ENCODE measurements around the gene CDK2.
"Not testable (repeated sequence)": the region's sequence is repeated elsewhere in the genome, so short reads cannot be mapped to it uniquely, and the experiment has no call there.

Gene CDK2

GRCh38 chr12:55972456-55972855 is 5.8 kb downstream of the CDK2 start:
- H3K4me3 ChIP-seq (replicated peaks; ENCODE audit: low read depth, low read length), result peak overlapping the region; percentile 78
- DNase-seq (ENCODE audit: low read depth), result no peak
- TF ChIP-seq CTCF (IDR thresholded peaks at IDR 0.05; ENCODE audit: low read length, missing control alignments), result no peak

GRCh38 chr12:55972911-55973598 is 6.4 kb downstream of the CDK2 start:
- no peak for TF ChIP-seq CTCF (IDR thresholded peaks at IDR 0.05; ENCODE audit: low read length, missing control alignments)
- peak; percentile 64 for DNase-seq (ENCODE audit: low read depth)
- peak overlapping the region; percentile 78 for H3K4me3 ChIP-seq (replicated peaks; ENCODE audit: low read depth, low read length)

DNA sequence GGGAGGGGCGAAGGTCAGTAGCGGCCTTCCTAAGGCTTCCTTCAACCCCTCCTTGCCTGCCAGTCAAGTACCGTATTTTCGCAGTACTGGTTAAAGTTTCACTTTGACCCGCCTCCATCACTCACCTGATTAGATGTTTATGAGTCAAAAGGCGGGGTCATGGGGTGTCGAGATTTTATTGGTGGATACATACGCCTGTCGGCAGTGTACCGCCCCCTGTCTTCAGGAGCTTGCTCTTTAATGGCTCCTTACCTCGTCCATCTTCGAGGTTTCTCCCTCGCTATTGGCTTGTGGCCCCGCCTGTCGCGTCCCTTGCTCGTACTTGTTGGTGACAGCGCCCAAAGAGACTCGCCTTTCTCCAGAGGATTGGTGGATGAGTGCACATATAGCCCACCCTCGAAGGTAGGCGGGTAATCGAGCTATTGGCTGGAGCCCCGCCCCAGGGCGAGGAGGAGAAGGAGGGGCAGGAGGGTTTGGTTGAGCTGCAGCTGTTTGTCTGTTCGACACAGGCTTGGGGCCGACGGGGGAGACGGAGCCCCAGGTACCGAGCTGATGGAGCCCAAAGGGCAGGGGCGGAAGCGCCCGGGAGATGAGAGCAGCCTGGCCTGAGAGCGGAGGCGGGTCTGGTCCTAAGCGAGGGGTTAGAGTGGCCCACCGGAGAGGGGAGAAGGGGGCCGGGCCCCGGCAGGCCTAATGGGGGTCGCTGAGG is 7.1 kb downstream of the CDK2 start, which contains the start of gene RAB5B:
Gene RAB5B (plus strand): TSS at position 480 of the 709 bp plus-strand sequence. CDS start 12,883 bp downstream, outside the sequence.
- H3K4me3 ChIP-seq (replicated peaks; ENCODE audit: low read depth, low read length), result peak within 1 kb of the TSS; percentile 94
- TF ChIP-seq CTCF (IDR thresholded peaks at IDR 0.05; ENCODE audit: low read length, missing control alignments), result peak; percentile 31
- DNase-seq (ENCODE audit: low read depth), result peak; percentile 100

- TF ChIP-seq CTCF (IDR thresholded peaks at IDR 0.05; ENCODE audit: low read length, missing control alignments), result no peak
- H3K4me3 ChIP-seq (replicated peaks; ENCODE audit: low read depth, low read length), result peak overlapping the region; percentile 94
- peak; percentile 50 for DNase-seq (ENCODE audit: low read depth)
Observed at GRCh38 chr12:55974308-55974730, 7.7 kb downstream of the CDK2 start.

GRCh38 chr12:55978393-55978792 is 11.8 kb downstream of the CDK2 start:
- H3K4me3 ChIP-seq (replicated peaks; ENCODE audit: low read depth, low read length), result no peak overlapping the region
- no peak for DNase-seq (ENCODE audit: low read depth)
- TF ChIP-seq CTCF (IDR thresholded peaks at IDR 0.05; ENCODE audit: low read length, missing control alignments), result no peak

DNA sequence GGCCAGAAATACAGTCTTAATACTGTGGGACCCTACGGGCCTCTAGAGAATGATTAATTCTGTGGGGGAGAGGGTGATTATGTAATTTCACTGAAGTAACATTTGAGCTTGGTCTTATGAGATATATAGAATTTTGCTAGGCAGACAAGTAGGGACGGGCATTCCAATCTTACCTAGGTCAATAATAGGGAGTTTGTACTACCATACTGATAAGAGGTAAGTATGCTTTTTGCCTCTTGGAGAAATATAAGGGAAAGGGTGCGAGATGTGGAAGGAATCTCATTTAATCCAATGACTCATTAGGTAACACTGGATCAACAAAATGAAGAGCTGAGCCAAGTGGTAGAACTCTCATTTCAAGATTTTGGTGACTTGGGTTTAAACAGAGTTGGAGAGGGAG is 12.4 kb downstream of the CDK2 start:
- DNase-seq (ENCODE audit: low read depth), result no peak
- H3K4me3 ChIP-seq (replicated peaks; ENCODE audit: low read depth, low read length), result no peak overlapping the region
- no peak for TF ChIP-seq CTCF (IDR thresholded peaks at IDR 0.05; ENCODE audit: low read length, missing control alignments)

- not testable (repeated sequence) for DNase-seq (ENCODE audit: low read depth); H3K4me3 ChIP-seq (replicated peaks; ENCODE audit: low read depth, low read length)
Observed at GRCh38 chr12:55981882-55982281, 15.3 kb downstream of the CDK2 start.
